Measurements from ENCODE around the gene ARF1.
A peak's percentile ranks its signal among the peaks of the same experiment; 100 is the strongest.

Gene ARF1

DNA sequence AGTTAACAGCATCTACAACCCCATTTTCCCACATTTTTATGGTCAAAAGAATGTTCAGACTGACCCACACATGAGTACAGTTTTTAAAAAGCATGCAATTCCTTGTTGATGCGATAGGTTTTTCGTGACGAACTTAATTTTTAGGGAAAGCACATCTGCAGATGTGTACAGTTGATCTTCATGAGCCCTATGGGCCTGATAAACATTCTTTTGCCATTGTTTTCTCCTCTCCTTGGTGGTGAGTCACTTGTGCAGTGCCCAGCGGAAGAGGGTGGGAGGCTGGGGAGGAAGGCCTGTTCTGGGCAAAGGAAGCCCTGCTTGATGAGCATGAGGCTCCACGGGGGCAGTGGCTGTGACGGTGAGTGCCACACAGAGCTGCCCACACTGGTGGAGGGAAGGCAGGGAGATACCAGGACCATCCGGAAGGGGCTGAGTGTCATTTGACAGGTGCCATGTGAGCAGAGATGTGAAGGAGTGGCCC lies 5.3 kb downstream of the ARF1 start:
- Histone ChIP-seq H3K4me3 (ENCODE audit: low read depth in 1 of 2, low read length in 2 of 2) (peak overlapping the region; percentile 38 to 47), H3K4me1 (ENCODE audit: control insufficient read depth in 1 of 2, insufficient read depth in 2 of 2, low read length in 2 of 2) (peaks cover 87 to 91% of the 10 kb centered on the region in 2 donors), H3K27me3 (ENCODE audit: control insufficient read depth in 1 of 2, insufficient read depth in 2 of 2, low read length in 2 of 2) (no peaks in the 10 kb centered on the region), H3K27ac (ENCODE audit: low read depth, low read length) (no peak overlapping the region), H3K9me3 (ENCODE audit: control insufficient read depth in 1 of 2, low read length in 2 of 2) (no peaks in the 10 kb centered on the region), H3K9ac (ENCODE audit: low read depth in 1 of 2, low read length in 2 of 2) (peak overlapping the region in 1 of 2 donors; percentile 12), H3K36me3 (ENCODE audit: control insufficient read depth in 1 of 2, insufficient read depth in 2 of 2, low read length in 2 of 2) (peaks cover 9 to 36% of the 10 kb centered on the region in 2 donors)

DNA sequence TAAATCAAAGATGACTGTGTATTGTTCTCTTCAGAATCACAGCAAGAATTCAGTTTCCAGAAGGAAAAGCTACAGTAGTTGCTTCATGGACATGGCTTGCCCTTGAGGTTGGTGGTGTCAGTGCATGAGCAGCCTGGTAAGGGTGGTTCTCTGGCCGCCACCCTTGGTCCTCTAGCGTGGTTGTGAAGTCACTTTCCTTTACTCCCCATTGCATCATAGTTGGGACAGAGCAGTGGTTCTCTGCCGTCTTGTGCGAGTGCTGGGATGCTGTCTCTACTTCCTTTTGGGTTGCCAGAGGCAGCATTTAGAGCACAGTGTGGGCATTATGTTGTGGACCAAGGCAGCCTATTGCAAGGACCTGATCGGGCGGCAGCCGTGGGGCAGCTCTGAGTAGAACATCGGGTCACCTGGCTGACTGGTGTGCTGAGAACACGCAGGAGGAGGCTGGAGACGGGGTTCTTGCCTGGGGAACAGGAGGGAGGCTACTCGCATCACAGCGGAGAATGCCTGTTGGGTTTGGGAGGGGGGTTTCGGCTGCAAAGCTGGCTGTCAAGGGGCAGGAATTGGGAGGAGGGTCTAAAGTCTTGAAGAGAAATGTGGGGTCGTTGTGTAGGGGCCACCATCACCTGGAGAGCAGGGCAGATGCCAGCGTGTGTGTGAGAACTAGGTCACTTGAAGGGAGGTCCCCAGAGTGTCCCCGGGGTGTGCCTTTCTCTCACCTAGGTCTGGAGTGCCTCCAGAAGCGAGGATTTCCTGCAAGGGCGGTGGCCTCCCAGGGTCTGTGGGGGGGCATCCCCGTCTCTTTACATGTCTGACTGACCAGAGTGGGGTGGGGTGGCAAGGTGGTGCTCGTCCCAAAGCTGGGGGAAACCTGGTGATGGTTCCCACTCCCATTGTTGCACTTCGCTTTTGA lies 6.3 kb downstream of the ARF1 start:
- H3K27me3 ChIP-seq (ENCODE audit: control insufficient read depth in 1 of 2, insufficient read depth in 2 of 2, low read length in 2 of 2), result no peaks in the 10 kb centered on the region
- H3K4me3 ChIP-seq (ENCODE audit: low read depth in 1 of 2, low read length in 2 of 2), result peak overlapping the region; percentile 16 to 19
- no peak overlapping the region for H3K27ac ChIP-seq (ENCODE audit: low read depth, low read length)
- H3K4me1 ChIP-seq (ENCODE audit: control insufficient read depth in 1 of 2, insufficient read depth in 2 of 2, low read length in 2 of 2), result peaks cover 87 to 95% of the 10 kb centered on the region in 2 donors
- H3K9ac ChIP-seq (ENCODE audit: low read depth in 1 of 2, low read length in 2 of 2), result no peak overlapping the region
- H3K36me3 ChIP-seq (ENCODE audit: control insufficient read depth in 1 of 2, insufficient read depth in 2 of 2, low read length in 2 of 2), result peaks cover 9 to 44% of the 10 kb centered on the region in 2 donors
- no peaks in the 10 kb centered on the region for H3K9me3 ChIP-seq (ENCODE audit: control insufficient read depth in 1 of 2, low read length in 2 of 2)

- Histone ChIP-seq H3K4me3 (ENCODE audit: low read depth in 1 of 2, low read length in 2 of 2) (peak overlapping the region; percentile 14 to 19), H3K9me3 (ENCODE audit: control insufficient read depth in 1 of 2, low read length in 2 of 2) (peaks cover 7 to 8% of the 10 kb centered on the region in 2 donors), H3K27ac (ENCODE audit: low read depth, low read length) (no peak overlapping the region), H3K4me1 (ENCODE audit: control insufficient read depth in 1 of 2, insufficient read depth in 2 of 2, low read length in 2 of 2) (peaks cover 78 to 85% of the 10 kb centered on the region in 2 donors), H3K9ac (ENCODE audit: low read depth in 1 of 2, low read length in 2 of 2) (no peak overlapping the region), H3K27me3 (ENCODE audit: control insufficient read depth in 1 of 2, insufficient read depth in 2 of 2, low read length in 2 of 2) (no peaks in the 10 kb centered on the region), H3K36me3 (ENCODE audit: control insufficient read depth in 1 of 2, insufficient read depth in 2 of 2, low read length in 2 of 2) (peaks cover 5 to 52% of the 10 kb centered on the region in 2 donors)
Measured at GRCh38 chr1:228089519-228090380, 7.2 kb downstream of the ARF1 start.

GRCh38 chr1:228090613-228091081 lies 8.1 kb downstream of the ARF1 start:
- Histone ChIP-seq H3K27ac (ENCODE audit: low read depth, low read length) (no peak overlapping the region), H3K36me3 (ENCODE audit: control insufficient read depth in 1 of 2, insufficient read depth in 2 of 2, low read length in 2 of 2) (peaks cover 5 to 52% of the 10 kb centered on the region in 2 donors), H3K27me3 (ENCODE audit: control insufficient read depth in 1 of 2, insufficient read depth in 2 of 2, low read length in 2 of 2) (no peaks in the 10 kb centered on the region), H3K4me1 (ENCODE audit: control insufficient read depth in 1 of 2, insufficient read depth in 2 of 2, low read length in 2 of 2) (peaks cover 69 to 77% of the 10 kb centered on the region in 2 donors), H3K9me3 (ENCODE audit: control insufficient read depth in 1 of 2, low read length in 2 of 2) (peaks cover 7 to 9% of the 10 kb centered on the region in 2 donors), H3K9ac (ENCODE audit: low read depth in 1 of 2, low read length in 2 of 2) (no peak overlapping the region), H3K4me3 (ENCODE audit: low read depth in 1 of 2, low read length in 2 of 2) (peak overlapping the region in 1 of 2 donors; percentile 14)

GRCh38 chr1:228091084-228091483 lies 8.6 kb downstream of the ARF1 start:
- H3K27me3 ChIP-seq (ENCODE audit: control insufficient read depth in 1 of 2, insufficient read depth in 2 of 2, low read length in 2 of 2), result no peaks in the 10 kb centered on the region
- H3K27ac ChIP-seq (ENCODE audit: low read depth, low read length), result no peak overlapping the region
- H3K4me3 ChIP-seq (ENCODE audit: low read depth in 1 of 2, low read length in 2 of 2), result peak overlapping the region in 1 of 2 donors; percentile 13
- peaks cover 5 to 52% of the 10 kb centered on the region in 2 donors for H3K36me3 ChIP-seq (ENCODE audit: control insufficient read depth in 1 of 2, insufficient read depth in 2 of 2, low read length in 2 of 2)
- H3K9me3 ChIP-seq (ENCODE audit: control insufficient read depth in 1 of 2, low read length in 2 of 2), result peaks cover 7 to 9% of the 10 kb centered on the region in 2 donors
- H3K4me1 ChIP-seq (ENCODE audit: control insufficient read depth in 1 of 2, insufficient read depth in 2 of 2, low read length in 2 of 2), result peaks cover 65 to 72% of the 10 kb centered on the region in 2 donors
- no peak overlapping the region for H3K9ac ChIP-seq (ENCODE audit: low read depth in 1 of 2, low read length in 2 of 2)

GRCh38 chr1:228092342-228093049 lies 10.0 kb downstream of the ARF1 start:
- peaks cover 12 to 63% of the 10 kb centered on the region in 2 donors for H3K36me3 ChIP-seq (ENCODE audit: control insufficient read depth in 1 of 2, insufficient read depth in 2 of 2, low read length in 2 of 2)
- peaks cover 52 to 60% of the 10 kb centered on the region in 2 donors for H3K4me1 ChIP-seq (ENCODE audit: control insufficient read depth in 1 of 2, insufficient read depth in 2 of 2, low read length in 2 of 2)
- no peak overlapping the region for H3K9ac ChIP-seq (ENCODE audit: low read depth in 1 of 2, low read length in 2 of 2)

GRCh38 chr1:228093050-228093906 lies 10.8 kb downstream of the ARF1 start:
- H3K9ac ChIP-seq (ENCODE audit: low read depth in 1 of 2, low read length in 2 of 2), result no peak overlapping the region
- H3K9me3 ChIP-seq (ENCODE audit: control insufficient read depth in 1 of 2, low read length in 2 of 2), result peaks cover 7 to 9% of the 10 kb centered on the region in 2 donors
- H3K4me3 ChIP-seq (ENCODE audit: low read depth in 1 of 2, low read length in 2 of 2), result no peak overlapping the region
- peaks cover 44 to 53% of the 10 kb centered on the region in 2 donors for H3K4me1 ChIP-seq (ENCODE audit: control insufficient read depth in 1 of 2, insufficient read depth in 2 of 2, low read length in 2 of 2)
- H3K27me3 ChIP-seq (ENCODE audit: control insufficient read depth in 1 of 2, insufficient read depth in 2 of 2, low read length in 2 of 2), result no peaks in the 10 kb centered on the region
- H3K27ac ChIP-seq (ENCODE audit: low read depth, low read length), result no peak overlapping the region
- H3K36me3 ChIP-seq (ENCODE audit: control insufficient read depth in 1 of 2, insufficient read depth in 2 of 2, low read length in 2 of 2), result peaks cover 13 to 66% of the 10 kb centered on the region in 2 donors

More at GRCh38 chr1:228092342-228093049, 10.0 kb downstream of the ARF1 start:
- H3K27me3 ChIP-seq (ENCODE audit: control insufficient read depth in 1 of 2, insufficient read depth in 2 of 2, low read length in 2 of 2), result no peaks in the 10 kb centered on the region
- H3K9me3 ChIP-seq (ENCODE audit: control insufficient read depth in 1 of 2, low read length in 2 of 2), result peaks cover 7 to 9% of the 10 kb centered on the region in 2 donors
- no peak overlapping the region for H3K27ac ChIP-seq (ENCODE audit: low read depth, low read length)
- H3K4me3 ChIP-seq (ENCODE audit: low read depth in 1 of 2, low read length in 2 of 2), result no peak overlapping the region

GRCh38 chr1:228094432-228095016 lies 12.0 kb downstream of the ARF1 start:
- H3K9me3 ChIP-seq (ENCODE audit: control insufficient read depth in 1 of 2, low read length in 2 of 2), result peaks cover 7 to 9% of the 10 kb centered on the region in 2 donors
- no peak overlapping the region for H3K4me3 ChIP-seq (ENCODE audit: low read depth in 1 of 2, low read length in 2 of 2)
- H3K27ac ChIP-seq (ENCODE audit: low read depth, low read length), result no peak overlapping the region
- peaks cover 32 to 46% of the 10 kb centered on the region in 2 donors for H3K4me1 ChIP-seq (ENCODE audit: control insufficient read depth in 1 of 2, insufficient read depth in 2 of 2, low read length in 2 of 2)
- no peak overlapping the region for H3K9ac ChIP-seq (ENCODE audit: low read depth in 1 of 2, low read length in 2 of 2)
- H3K27me3 ChIP-seq (ENCODE audit: control insufficient read depth in 1 of 2, insufficient read depth in 2 of 2, low read length in 2 of 2), result no peaks in the 10 kb centered on the region
- peaks cover 20 to 67% of the 10 kb centered on the region in 2 donors for H3K36me3 ChIP-seq (ENCODE audit: control insufficient read depth in 1 of 2, insufficient read depth in 2 of 2, low read length in 2 of 2)

All from duodenal mucosa (tissue), 2 donors.